D341Med (cell line): ENCODE results near the gene SMU1.
"Not testable (repeated sequence)": the region's sequence is repeated elsewhere in the genome, so short reads cannot be mapped to it uniquely, and the experiment has no call there.

ENCODE experiments used
- DNase-seq: peaks from one replicate; pipeline ENCODE4 v3.0.0; 2012; ENCODE audit warnings: low spot score

SMU1 gene

DNA sequence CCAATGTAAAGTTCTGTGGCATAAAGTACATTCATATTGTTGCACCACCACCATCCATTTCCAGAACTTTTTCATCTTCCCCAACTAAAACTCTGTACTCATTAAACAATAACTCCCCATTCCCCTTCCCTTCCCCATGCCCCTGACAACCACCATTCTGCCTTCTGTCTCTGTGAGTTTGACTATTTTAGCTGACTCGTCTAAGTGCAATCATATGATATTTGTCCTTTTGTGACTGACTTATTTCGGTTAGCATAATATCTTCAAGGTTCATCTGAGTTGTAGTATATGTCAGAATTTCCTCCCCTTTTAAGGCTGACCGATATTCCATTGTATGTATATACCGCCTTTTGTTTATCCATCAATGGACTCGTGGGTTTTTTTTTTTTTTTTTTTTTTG lies 29.0 kb upstream of the SMU1 start:
- no peak for DNase-seq

DNA sequence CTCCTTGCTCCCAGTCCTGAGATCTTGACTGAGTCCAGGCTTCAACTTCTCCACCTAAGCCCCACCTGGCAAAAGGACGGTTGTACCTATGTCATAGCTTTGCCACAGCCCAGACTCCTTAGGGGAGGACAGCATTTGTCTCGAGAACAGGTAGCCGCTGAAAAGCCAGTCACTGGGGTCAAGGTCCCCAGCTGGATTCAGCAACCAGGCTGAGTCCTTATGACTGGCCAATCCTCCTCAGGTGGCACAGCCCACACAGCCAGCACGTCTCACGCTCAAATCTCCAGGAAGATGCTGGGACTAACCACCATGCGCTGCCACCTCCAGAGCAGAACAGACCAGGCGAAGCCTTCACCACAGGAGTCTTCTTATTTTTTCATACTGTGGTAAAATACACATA lies 27.9 kb upstream of the SMU1 start:
- DNase-seq = no peak

DNA sequence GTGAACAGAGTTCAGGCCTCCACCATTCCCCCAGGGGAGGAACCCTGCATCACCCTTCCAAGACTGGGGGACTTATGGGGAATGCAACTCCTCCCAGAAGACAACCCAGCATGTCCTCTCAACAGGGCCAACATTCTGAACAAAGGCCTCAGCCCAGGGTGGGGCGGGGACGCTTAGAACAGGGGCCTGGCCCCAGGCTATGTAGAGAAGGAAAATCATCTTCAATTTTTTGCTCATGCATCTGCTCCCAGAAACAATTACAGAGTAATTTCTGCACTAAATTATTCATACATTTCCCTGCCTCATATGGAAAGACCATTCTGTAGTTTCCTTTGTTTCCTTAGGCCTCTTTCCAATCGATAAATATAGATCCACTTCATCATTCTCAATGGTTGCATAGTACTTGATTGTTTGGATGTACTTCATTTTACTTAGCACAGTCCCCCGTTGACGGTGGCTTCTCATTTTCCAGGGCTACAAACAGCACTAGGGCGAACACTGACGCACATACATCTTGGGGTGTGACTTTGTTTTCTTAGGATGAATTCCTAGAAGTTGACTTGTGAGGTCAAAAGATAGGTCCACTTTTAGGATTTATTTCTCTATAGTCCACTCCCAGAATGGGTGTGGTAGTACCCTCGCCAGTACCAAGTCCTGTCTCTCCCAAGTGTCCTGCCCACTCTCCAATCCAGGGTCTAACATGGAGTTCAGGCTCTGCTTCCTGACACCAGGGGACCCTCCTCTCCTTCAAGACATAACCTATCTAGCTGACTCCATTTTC lies 27.2 kb upstream of the SMU1 start:
- no peak for DNase-seq

DNA sequence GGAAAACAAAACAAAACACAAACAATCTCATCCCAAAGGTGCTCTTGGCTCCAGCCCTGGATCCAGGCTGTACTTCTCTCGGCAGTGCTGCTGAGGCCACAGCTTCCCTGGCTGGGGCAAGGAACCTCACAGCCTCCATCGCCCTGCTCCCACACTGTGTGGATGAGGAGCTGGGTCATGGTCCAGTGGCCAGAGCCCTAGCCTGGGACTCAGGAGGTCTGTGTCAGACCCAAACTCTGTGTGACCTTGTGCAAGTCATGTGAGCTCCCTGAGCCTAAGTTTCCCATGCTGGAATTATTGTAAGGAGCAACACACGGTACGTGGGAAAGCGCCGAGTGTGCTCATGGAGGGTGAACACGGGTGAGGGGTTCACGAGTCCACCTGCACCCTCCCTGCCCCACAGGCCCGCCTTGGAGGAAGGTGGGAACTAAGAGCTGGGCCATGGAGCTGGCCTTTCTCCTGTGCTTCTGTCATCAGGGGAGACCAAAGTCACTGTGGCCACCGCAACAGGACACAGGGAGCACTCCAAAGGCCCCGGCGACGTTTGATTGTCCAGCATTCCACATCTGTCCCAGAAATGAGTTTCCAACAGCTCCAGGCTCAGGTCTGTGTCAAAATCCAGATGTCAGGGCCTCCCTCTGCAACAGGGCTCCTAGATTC lies 26.2 kb upstream of the SMU1 start:
- DNase-seq = no peak

DNA sequence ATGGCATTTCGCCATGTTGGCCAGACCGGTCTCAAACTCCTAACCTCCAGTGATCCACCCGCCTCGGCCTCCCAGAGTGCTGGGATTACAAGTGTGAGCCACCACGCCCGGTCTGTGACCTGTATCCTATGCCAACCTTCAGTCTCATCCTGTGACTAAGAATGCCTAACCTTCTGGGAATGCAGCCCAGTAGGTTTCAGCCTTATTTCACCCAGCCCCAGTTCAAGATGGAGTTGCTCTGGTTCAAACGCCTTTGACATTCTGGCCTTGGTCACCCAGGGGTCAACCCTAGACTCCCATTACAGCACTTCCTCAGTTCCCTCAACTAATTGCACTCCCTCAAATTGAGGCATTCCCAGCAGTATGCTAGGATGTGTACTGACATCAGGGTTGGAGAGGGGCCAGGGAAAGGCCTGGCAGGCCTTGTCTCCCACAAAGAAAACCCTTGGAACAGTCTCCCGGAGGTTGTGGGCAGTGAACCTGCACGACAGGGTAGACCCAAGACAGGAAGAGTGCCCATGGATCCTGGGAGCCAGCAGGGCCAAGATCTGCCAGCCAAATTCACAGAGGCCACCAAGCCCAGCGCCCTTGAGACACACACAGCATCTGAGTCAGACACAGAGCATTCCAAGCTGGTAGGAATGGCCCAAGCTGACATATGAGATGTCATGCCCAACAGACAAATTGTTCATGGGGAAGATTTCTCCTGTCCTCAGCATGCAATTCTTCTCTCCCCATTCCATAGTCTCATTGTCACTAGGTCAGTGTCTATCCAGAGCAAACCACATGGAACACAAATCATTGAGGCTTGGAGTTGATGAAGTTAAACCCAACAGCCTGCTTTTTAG lies 24.9 kb upstream of the SMU1 start:
- DNase-seq = no peak

DNA sequence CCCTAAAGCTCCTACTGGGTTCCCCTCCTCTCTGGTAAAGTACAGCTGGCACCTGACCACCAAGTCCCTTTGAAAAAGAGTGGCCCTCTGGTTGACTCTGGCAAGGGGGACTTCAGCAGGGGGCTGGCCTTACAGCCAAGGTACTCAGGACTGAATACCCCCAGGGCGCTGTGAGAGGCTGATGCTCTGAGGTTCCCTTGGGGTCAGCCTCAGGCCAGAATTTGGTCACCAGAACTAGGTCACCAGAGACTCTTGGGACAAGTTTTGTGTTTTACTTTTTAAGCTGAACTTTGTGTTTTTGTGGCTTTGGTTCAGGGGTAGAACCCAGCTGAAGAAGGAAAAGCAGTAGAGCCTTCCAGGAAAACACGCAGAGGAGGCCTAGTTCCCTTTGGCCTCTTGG lies 23.3 kb upstream of the SMU1 start:
- no peak for DNase-seq

DNA sequence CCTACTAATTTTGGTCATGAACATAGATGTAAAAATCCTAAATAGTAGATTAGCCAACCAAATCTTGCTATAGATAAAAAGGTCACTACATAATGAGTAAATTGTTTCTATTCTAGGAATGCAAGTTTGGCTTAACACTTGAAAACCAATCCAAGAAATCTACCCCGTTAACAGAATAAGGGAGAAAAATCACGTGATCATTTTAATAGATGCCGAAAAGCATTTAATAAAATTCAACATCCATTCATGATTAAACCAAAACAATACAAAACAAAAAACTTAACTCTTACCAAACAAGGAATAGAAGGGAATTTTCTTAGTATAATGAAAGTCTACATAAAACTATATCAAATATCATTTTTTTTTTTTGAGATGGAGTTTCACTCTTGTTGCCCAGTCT lies 20.7 kb upstream of the SMU1 start:
- no peak for DNase-seq

DNA sequence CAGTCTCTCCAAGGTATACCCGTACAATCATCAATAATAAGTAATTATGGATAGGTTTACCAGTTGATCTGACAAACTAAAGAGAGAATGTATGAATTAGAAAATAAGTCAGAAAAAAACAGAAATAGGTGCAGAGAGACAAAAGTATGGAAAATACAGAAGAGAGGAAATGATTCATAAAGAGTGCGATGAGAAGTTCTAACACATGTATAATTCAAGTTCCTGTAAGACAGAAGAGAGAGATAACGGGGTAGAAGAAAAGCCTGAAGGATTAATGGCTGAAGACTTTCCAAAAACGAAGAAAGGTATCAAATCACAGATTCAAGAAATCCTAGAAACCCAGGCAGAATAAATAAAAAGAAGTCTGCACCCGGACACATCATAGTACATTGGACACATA lies 16.2 kb upstream of the SMU1 start:
- DNase-seq = no peak

DNA sequence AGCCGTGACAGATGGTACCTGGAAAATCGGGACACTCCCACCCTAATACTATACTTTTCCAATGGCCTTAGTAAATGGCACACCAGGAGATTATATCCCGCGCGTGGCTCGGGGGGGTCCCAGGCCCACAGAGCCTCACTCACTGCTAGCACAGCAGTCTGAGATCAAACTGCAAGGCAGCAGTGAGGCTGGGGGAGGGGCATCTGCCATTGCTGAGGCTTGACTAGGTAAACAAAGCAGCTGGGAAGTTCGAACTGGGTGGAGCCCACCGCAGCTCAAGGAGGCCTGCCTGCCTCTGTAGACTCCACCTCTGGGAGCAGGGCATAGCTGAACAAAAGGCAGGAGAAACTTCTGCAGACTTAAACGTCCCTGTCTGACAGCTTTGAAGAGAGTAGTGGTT lies 9.2 kb upstream of the SMU1 start:
- not testable (repeated sequence) for DNase-seq

DNA sequence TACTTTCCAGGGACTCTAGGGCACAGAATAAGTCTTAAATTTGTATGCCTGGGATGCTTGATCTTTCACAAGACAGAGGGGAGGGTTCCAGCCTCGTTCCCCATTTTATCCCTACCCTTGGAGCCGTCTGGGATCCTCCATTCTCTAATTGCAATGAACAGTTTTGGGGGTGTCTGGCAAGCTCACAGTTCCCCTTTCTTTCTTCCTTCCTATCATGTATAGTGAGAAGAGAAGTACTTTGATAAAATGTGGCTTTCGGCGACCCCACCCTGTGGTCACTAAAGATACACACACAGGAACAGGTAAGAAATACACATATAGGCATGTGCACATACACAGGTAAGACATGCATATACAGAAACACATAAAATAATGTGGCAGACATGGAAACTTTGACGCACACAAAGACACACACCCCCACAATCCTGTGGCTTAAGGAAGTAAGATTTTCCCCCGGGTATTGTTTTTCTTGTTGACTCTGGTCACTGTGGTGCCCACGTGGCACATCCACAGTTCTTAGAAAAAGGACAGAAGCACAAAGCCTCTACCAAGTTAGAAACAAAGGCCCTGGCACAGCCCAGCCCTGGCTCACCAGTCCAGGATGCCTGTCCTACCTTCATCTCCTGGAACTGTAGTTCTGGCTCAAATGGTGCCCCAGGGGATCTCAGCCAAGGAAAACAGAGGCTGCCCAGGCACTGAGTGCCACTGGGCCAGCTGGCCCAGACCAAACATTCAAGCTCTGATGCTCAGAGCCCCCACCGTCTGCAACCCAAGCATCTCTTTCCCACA lies 6.3 kb upstream of the SMU1 start:
- DNase-seq = no peak

DNA sequence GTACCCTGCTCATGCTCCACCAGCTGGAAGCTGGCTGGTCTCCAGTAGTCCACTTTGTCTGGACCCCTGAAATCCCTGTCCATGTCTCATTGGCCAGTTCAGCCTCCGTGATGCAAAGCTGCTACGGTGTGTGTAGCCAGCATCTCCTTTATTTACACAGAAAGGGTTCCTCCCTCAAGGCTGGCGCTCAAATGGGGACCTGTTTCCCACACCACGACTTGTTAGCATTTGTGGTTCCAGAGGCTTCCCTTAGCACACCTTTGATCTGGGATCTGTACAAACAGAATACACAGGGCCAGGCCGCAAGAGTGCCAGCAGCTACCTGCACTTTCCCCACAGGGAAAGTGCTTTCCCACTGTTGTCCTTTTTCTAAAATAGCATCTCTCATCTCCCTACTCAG lies 5.7 kb upstream of the SMU1 start:
- DNase-seq = no peak

DNA sequence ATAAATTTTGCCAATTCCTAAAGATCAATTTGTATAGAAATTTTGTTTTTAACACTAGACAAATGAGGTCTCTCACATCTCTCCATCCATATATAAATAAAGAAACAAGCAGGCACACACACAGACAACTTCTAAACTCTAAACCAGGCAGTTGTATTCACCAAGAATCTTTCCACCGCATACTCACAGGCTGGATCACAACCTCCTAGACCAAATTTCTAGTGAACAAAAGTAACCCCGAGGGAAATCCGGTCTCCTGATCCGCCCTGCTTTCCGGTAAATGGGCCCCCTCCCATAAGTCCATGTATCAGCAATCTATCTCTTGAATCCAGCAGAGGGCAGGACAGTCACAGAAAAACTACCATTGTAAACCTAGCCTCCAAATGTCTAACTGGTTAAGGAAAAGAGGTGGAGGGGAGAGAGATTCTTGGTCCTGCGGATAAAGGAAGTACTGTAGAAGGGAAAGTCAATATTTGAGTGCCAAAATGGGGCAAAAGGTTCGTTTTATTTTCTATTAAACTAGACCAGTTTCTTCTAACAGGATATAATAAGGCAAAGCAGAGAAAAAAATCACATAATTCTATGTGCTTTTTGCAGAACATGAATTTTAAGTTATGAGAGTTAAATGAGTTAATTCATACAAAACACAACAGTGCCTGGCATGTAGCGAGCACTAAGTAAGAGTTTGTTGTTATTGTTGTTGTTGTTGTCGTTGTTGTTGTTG lies 4.8 kb upstream of the SMU1 start:
- DNase-seq = peak; percentile 74

DNA sequence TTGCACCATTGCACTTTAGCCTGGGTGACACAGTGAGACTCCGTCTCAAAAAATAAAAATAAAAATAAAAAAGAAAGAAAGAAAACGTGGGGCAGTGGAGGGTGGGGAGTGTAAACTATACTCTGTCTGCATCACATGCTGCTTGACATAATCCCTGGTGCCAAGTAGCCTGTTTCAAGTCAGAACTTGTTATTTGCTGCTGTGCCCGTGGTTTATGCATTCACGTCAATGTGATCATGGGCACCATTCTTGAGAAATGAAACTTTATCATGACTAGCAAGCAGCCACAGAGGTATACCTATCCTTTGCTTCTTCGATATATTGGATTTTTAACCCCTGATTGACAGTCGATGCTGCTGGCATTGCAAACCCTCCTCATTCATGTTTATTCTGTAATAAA lies 4.1 kb upstream of the SMU1 start:
- no peak for DNase-seq

DNA sequence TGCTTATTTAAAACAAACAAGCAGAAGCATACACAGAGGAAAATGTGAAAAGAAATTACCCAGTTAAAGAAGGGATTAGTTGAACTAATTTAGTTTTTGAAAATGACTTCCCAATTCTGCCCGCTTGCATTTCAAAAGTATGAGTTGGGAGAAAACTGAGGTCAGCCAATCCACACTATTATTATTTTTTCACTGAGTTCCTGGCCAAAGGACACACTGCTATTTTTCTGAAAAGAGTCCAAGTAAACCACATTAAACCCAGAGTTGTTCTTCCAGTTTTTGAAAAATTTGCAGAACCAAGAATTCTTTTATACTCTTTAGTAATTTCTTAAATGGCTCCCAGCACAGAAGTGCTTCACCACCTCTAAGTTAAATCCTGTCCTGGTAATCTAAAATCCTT lies 7.5 kb downstream of the SMU1 start:
- DNase-seq = no peak

DNA sequence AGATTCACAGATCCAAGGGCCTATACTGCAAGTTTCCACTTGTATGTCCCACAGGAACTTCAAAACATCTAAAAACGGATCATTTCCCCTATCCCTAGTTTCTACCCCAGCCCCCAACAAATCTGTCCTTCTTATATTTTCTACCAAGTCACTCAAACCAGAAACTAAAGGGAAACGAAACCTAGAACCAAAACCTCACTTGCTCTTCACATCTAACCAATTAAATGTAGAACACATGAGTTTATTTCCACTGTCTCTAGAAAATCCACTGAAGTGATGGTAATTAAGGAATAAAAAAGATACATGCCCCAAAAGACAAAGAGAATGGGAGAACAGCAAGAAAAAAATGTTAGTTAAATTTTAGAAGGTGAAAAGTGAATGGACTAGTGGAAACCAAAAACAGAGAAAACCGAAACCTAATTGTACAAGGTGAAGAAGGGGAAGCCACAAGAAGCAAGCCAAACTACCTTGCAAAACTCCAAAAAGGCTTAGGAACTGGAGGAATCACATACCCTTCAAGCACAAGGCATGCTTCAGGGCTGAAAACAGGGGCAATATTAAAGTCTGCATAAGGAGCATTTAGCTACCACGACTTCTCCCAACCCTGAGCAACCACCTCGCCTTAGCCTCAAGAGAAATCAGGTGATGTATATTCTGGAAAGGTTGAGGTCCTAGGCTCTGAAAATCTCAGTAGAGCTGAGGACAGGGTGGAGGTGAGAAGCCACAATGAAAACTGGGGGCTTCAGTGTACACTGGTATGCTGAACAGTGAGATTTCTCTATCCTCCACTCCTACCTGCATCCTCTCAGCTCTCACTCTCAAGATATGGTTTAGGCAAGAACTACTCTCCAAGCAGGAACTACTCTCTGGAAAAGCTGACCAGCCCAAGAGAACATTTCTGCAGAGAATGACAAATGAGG lies 11.1 kb downstream of the SMU1 start:
- DNase-seq = no peak

DNA sequence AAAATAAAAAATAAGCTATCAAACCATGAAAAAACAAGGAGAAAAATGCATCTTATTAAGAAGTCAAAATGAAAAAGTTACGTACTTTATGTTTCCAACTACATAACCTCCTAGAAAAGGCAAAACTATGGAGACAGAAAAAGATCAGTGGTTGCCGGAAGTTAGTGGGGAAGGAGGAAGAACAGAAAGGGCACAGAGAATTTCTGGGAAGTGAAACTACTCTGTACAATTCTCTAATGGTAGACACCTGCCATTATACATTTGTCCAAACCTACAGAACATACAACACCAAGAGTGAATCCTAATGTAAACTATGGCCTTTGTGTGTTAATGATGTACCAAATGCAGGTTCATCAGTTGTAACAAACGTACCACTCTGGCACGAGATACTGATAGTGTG lies 25.3 kb downstream of the SMU1 start:
- DNase-seq = no peak

DNA sequence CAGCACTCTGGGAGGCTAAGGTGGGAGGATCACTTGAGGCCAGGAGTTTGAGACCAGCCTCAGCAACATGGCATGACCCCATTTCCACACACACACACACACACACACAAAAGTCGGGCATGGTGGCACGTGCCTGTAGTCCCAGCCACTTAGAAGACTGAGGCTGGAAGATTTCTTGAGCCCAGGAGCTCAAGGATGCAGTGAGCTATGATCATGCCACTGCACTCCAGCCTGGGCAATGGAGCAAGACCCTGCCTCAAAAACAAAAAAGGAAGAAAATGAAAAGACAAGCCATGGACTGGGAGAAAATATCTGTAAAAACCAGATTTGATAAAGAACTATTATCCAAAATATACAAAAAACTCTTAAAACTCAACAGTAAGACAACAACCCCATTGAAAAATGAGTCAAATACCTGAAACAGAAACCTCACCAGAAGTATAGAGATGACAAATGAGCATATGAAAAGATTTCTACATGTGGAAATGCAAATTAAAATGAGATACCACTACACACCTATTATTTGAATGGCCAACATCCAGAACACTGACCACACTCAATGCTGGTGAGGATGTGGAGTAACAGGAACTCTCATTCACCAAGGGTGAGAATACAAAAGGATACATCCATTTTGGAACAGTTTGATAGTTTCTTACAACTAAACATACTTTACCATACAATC lies 26.7 kb downstream of the SMU1 start:
- no peak for DNase-seq

DNA sequence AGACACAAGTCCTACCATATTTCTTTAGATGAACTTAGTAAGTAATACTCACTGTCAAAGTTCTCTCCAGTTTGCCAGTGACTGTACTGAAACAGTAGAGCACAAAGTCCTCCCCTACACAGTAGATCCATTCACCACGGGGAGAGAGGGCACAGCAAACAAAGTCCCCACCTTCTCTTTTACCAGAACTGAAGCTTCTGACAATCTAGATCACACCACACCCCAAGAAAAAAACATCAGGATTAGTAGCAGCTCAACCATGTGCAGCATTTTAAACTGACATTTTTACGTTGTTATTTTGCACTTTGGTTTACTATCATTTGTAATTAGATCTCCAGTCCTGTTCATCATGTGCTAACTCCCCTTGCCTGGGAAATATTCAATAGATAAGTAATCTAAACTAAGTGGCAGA lies 28.4 kb downstream of the SMU1 start:
- no peak for DNase-seq

DNA sequence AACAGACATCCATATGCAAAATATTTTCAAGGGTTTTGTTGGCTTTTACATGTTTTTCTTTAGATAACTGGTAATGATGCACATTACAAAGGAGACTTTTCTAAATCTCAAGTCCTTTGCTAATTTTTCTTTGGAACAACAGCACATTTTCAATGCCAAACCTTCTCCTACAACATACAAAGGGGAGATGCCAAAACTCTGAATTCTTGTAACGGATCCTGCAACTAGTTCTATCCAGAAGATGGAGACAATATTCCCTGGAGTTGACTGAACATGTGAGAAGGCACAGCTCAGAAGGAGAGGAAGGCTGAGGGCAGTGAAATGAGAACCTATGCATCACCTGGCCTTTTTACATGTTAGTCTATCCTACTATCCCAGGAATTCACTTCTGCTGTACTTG lies 30.4 kb downstream of the SMU1 start:
- DNase-seq = no peak
